Thoracic aorta (tissue), 2 donors: Measurements from ENCODE around the gene SGIP1. TPM values are rescaled to one million over a fixed set of nuclear protein-coding genes. Genes with fewer than 3 reads are reported as not detected.
A peak's percentile ranks its signal among the peaks of the same experiment; 100 is the strongest.

Source experiments
- ATAC-seq: fragments of 150-250 bp; one replicate; pipeline ENCODE4 v1.8.0; 2017; ENCODE audit warnings: low read depth; ENCODE audit not compliant: insufficient number of reproducible peaks, low FRiP score
- DNase-seq: peaks from one replicate; pipeline ENCODE4 v3.0.0-alpha.2; 2020; ENCODE audit warnings: low spot score
- H3K27ac ChIP-seq, 2 donors: fragments of 200-600 bp; sonication (generic); 1 replicate in 1 of 2; 2 replicates in 1 of 2; pipeline ENCODE4 v1.5.1; 2016; ENCODE audit warnings: mild to moderate bottlenecking in 2 of 2, moderate library complexity in 2 of 2
- H3K27me3 ChIP-seq: fragments of 200-600 bp; sonication (generic); replicated peaks from 2 replicates; pipeline ENCODE4 v1.6.0; 2016; ENCODE audit warnings: mild to moderate bottlenecking; ENCODE audit not compliant: insufficient read depth
- H3K36me3 ChIP-seq: fragments of 200-600 bp; sonication (generic); one replicate; pipeline ENCODE4 v1.5.1; 2016
- H3K4me1 ChIP-seq, 2 donors: fragments of 200-600 bp; sonication (generic); 1 replicate in 1 of 2; 2 replicates in 1 of 2; pipeline versions ENCODE4 v1.5.1 to v1.6.0; 2016; ENCODE audit warnings: low read depth in 2 of 2, mild to moderate bottlenecking in 1 of 2; ENCODE audit not compliant: control insufficient read depth in 1 of 2
- H3K4me3 ChIP-seq: fragments of 200-600 bp; sonication (generic); 2 replicates; pipeline ENCODE4 v1.5.1; 2016; ENCODE audit warnings: mild to moderate bottlenecking
- H3K9me3 ChIP-seq: fragments of 200-600 bp; sonication (generic); 2 replicates; pipeline ENCODE4 v1.5.1; 2016
- total RNA-seq, 2 donors: library from RNA; depleted of rRNA; stranded (reverse); fragments of >200 nt; gene quantifications; one replicate each; pipeline versions ENCODE4 v1.1.0 to v1.2.3, GENCODE V29; 2016
- TF ChIP-seq, protein P1 (sequence below): fragments of 200-600 bp; sonication (generic); IDR thresholded peaks from one replicate; pipeline ENCODE4 v1.5.1; 2019; ENCODE audit warnings: antibody characterized with exemption

SGIP1 gene
- total RNA-seq, 2 donors from 2014 or later: 47.4 to 116 TPM

DNA sequence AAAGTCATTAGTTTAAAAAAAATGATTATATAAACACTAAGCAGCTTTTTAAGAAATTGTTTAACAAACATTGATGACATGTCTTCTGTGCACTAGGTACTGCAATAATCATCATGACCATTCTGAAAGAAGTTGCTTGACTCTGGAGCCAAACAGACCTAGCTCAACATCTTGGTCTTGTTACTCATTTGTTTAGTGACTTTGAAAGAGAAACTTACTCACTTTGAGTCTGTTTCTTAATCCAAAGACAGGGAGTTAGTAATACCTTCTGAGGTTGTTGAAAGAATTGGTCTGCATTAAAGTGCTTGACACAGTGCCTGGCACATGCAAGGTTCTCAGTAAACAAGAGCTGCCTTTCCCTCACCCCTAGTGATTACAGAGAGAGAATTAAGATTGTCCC, 84.4 kb downstream of the SGIP1 start:
- TF ChIP-seq, protein P1, sequence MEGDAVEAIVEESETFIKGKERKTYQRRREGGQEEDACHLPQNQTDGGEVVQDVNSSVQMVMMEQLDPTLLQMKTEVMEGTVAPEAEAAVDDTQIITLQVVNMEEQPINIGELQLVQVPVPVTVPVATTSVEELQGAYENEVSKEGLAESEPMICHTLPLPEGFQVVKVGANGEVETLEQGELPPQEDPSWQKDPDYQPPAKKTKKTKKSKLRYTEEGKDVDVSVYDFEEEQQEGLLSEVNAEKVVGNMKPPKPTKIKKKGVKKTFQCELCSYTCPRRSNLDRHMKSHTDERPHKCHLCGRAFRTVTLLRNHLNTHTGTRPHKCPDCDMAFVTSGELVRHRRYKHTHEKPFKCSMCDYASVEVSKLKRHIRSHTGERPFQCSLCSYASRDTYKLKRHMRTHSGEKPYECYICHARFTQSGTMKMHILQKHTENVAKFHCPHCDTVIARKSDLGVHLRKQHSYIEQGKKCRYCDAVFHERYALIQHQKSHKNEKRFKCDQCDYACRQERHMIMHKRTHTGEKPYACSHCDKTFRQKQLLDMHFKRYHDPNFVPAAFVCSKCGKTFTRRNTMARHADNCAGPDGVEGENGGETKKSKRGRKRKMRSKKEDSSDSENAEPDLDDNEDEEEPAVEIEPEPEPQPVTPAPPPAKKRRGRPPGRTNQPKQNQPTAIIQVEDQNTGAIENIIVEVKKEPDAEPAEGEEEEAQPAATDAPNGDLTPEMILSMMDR: no peak

DNA sequence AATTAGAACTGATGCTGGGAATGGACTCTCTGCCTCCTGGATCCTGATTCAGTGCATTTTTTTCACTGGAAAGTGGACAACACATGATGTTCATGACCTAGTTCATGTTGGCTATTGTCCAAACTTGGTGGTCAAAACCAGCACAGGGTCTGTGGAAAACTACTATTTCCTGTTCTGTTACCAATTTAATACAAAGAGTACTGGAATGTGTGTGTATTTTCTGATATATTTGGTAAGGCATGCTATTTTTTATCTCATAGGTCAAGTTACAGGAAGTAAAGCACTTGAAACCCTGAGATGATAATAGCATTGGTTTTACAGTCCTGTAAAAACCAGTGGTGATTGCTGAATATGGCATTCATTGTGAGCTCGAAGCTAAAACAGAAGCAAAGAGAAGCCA, 89.9 kb downstream of the SGIP1 start:
- Histone ChIP-seq H3K36me3 (no peaks in the 10 kb centered on the region), H3K9me3 (no peaks in the 10 kb centered on the region), H3K4me1 (peaks cover 0 to 30% of the 10 kb centered on the region in 2 donors), H3K4me3 (no peak overlapping the region), H3K27ac (no peak overlapping the region), H3K27me3 (no peaks in the 10 kb centered on the region)
- DNase-seq: no peak
- ATAC-seq: no peak
- TF ChIP-seq, protein P1: no peak

More for the DNA sequence above, 84.4 kb downstream of the SGIP1 start:
- no peak for ATAC-seq
- H3K27ac ChIP-seq: no peak overlapping the region
- peaks cover 0 to 32% of the 10 kb centered on the region in 2 donors for H3K4me1 ChIP-seq
- H3K4me3 ChIP-seq: no peak overlapping the region
- no peak for DNase-seq
- H3K36me3 ChIP-seq: no peaks in the 10 kb centered on the region
- H3K27me3 ChIP-seq: no peaks in the 10 kb centered on the region
- H3K9me3 ChIP-seq: no peaks in the 10 kb centered on the region

DNA sequence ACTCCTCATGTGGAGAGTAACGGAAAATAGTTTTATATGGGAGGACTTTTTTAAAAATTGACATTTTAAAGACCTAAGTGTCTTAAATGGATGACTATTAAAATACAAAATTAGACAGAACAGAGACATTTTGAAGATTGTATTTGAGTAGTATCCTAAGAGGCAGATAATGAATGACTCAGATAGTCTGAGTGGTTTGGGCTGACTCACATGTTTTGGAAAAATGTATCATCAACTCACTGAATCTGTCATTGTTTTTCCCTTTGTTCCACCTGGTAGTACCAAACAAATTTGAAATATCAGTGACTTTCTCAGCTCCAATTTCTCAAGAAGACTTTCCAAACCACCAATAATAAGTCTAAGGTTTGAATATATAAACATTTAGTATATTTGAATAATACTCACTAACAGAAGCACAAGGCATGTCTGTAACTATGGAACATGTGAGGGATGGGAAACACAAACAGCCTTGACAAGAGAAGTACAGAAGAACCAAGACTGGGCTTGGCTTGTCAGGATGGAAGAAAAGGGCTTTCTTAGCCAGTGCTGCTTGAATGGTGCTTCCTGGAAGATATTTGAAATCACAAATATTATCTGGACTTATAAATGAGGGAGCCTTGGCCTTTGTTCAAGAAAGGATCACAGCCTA, 90.6 kb downstream of the SGIP1 start:
- no peaks in the 10 kb centered on the region for H3K36me3 ChIP-seq
- H3K9me3 ChIP-seq: no peaks in the 10 kb centered on the region
- DNase-seq (no peak), ATAC-seq (no peak)
- TF ChIP-seq, protein P1: no peak
- H3K27me3 ChIP-seq: no peaks in the 10 kb centered on the region
- H3K27ac ChIP-seq: peak overlapping the region in 1 of 2 donors; percentile 25
- H3K4me3 ChIP-seq: no peak overlapping the region
- peaks cover 0 to 23% of the 10 kb centered on the region in 2 donors for H3K4me1 ChIP-seq

DNA sequence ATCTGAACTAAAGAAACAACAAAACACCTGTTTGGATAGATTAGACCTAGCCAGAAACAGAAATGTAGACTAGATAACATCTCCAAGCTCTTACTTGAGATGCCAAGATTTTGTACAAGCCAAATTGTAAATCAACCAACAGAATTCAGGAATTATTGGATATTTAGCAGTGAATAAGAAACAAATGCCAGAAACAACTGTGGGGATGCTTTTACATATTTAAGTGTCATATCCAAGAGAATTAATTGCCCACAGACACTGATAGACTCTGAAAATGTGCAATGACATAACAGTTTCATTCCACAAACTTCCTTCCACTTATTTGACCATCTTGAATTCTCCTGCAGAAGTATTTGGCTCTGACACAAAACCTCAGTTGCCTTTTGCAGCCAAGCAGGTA, 92.3 kb downstream of the SGIP1 start:
- TF ChIP-seq, protein P1: no peak
- no peak overlapping the region for H3K4me3 ChIP-seq
- no peaks in the 10 kb centered on the region for H3K9me3 ChIP-seq
- no peaks in the 10 kb centered on the region for H3K27me3 ChIP-seq
- peaks cover 0 to 20% of the 10 kb centered on the region in 2 donors for H3K4me1 ChIP-seq
- no peak overlapping the region for H3K27ac ChIP-seq
- ATAC-seq (no peak), DNase-seq (no peak)
- no peaks in the 10 kb centered on the region for H3K36me3 ChIP-seq

DNA sequence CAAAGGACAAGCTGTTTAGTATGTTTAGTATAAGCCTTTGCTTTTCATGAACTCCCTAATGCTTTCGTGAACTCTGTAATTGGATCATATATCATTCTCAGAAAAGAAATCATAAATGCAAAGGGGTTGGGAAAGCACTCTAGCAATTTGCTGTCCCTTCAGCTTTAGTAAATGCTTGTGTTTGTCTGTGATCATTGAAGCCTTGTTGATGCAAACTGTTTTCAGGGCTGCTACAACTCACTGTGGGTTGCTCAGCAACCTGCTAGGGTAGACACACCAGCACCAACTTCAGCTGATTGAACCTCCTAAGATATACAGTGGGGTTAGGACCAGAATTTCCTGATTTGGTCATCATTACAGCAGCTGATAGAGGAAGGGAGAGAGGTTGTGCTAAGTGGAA, 95.0 kb downstream of the SGIP1 start:
- ATAC-seq (no peak), DNase-seq (no peak)
- H3K36me3 ChIP-seq: no peaks in the 10 kb centered on the region
- peaks cover 0 to 14% of the 10 kb centered on the region in 2 donors for H3K4me1 ChIP-seq
- no peaks in the 10 kb centered on the region for H3K27me3 ChIP-seq
- TF ChIP-seq, protein P1: no peak
- H3K9me3 ChIP-seq: no peaks in the 10 kb centered on the region
- H3K27ac ChIP-seq: no peak overlapping the region
- no peak overlapping the region for H3K4me3 ChIP-seq
